Esophagus muscularis mucosa (tissue), 4 donors: Measurements from ENCODE around the gene GARIN1A.

Experiments used
- CTCF ChIP-seq, 3 experiments: fragments of 200-600 bp in 2 of 3; fragments of 450-650 bp in 1 of 3; sonication (generic) in 2 of 3; IDR thresholded peaks; one replicate each; pipeline ENCODE4 v1.5.1; 2017 to 2019; ENCODE audit warnings: antibody characterized with exemption in 3 of 3, mild to moderate bottlenecking in 2 of 3, moderate library complexity in 1 of 3
- EP300 ChIP-seq: sonication (generic); formaldehyde crosslinking; IDR thresholded peaks from one replicate; pipeline ENCODE4 v1.6.1; 2017; ENCODE audit warnings: antibody characterized with exemption
- POLR2A ChIP-seq: fragments of 450-650 bp; IDR thresholded peaks from one replicate; pipeline ENCODE4 v1.6.1; 2017; ENCODE audit warnings: antibody characterized with exemption, moderate library complexity, mild to moderate bottlenecking, low read depth
- POLR2AphosphoS5 ChIP-seq, 2 donors: sonication (generic); formaldehyde crosslinking; IDR thresholded peaks; one replicate each; pipeline ENCODE4 v1.6.1; 2017; ENCODE audit warnings: antibody characterized with exemption in 2 of 2

GRCh38 chr7:128676665-128677064 lies 4.6 kb downstream of the GARIN1A start:
- TF ChIP-seq CTCF (IDR thresholded peaks at IDR 0.05) (no peak), POLR2A (no peak), POLR2AphosphoS5 (IDR thresholded peaks at IDR 0.05) (no peak), EP300 (no peak)
